ENCODE results near the gene TTC33. TPM values are rescaled to one million over a fixed set of nuclear protein-coding genes. Genes with fewer than 3 reads are reported as not detected.

The TTC33 gene, protein sequence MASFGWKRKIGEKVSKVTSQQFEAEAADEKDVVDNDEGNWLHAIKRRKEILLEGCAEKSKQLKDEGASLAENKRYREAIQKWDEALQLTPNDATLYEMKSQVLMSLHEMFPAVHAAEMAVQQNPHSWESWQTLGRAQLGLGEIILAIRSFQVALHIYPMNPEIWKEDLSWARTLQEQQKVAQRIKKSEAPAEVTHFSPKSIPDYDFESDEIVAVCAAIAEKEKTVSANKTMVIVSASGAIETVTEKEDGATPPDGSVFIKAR
- polyA plus RNA-seq (2012; ENCODE audit: insufficient read length, low read depth), result 4.9 TPM

DNA sequence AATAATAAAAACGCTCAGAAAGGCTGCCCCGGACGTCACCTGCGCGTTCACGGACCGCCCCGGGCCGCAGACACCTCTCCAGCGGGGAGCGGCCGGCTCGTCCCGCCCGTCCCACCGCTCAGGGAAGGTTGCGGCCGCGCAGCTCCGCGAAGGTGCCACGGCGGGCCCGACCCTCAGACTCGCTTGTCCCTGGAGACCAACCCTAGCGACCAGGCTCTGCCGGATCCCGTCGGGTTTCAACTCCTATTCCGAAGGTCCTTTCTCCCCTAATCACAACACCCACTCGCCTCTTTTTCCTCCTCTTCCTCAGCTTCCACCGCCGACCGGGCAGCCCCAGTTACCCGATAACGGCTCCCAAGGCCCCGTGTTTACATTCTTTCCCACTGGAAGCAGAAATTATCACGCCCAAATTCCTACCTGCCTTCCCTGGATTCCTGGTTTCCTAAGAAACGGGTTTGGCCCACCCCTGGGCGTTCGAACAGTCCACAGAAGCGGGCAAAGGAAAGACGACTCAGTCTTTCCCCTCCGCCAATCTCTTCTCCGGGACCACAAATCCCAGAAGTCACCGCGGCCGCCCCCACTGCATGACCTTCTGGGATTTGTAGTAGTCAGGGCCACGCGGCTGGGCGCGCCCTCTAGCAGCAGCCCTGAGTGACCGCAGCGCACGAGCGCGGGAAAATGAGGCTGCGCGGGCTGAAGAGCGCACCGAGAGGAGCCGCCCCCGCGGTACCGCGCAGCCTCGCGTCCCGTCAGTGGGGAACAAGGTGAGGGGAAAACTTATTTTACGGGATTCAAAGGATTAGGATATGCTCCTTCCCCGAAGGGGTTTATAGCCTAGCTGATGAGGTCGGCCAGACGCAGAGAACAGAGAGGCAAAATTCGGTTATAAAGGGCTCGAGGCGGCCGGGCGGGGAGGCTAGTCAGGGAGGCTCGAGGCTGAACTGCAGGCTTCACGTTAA lies at the start of gene TTC33:
Gene TTC33 (minus strand): TSS at position 555 of the 959 bp plus-strand sequence. CDS start 8,943 bp downstream, outside the sequence.
- TF ChIP-seq, protein P1, sequence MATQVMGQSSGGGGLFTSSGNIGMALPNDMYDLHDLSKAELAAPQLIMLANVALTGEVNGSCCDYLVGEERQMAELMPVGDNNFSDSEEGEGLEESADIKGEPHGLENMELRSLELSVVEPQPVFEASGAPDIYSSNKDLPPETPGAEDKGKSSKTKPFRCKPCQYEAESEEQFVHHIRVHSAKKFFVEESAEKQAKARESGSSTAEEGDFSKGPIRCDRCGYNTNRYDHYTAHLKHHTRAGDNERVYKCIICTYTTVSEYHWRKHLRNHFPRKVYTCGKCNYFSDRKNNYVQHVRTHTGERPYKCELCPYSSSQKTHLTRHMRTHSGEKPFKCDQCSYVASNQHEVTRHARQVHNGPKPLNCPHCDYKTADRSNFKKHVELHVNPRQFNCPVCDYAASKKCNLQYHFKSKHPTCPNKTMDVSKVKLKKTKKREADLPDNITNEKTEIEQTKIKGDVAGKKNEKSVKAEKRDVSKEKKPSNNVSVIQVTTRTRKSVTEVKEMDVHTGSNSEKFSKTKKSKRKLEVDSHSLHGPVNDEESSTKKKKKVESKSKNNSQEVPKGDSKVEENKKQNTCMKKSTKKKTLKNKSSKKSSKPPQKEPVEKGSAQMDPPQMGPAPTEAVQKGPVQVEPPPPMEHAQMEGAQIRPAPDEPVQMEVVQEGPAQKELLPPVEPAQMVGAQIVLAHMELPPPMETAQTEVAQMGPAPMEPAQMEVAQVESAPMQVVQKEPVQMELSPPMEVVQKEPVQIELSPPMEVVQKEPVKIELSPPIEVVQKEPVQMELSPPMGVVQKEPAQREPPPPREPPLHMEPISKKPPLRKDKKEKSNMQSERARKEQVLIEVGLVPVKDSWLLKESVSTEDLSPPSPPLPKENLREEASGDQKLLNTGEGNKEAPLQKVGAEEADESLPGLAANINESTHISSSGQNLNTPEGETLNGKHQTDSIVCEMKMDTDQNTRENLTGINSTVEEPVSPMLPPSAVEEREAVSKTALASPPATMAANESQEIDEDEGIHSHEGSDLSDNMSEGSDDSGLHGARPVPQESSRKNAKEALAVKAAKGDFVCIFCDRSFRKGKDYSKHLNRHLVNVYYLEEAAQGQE (IDR thresholded peaks at IDR 0.05; ENCODE audit: insufficient read depth in 1 of 2, low read depth in 2 of 2, low read length in 2 of 2), result no peak
- TF ChIP-seq SIN3A (IDR thresholded peaks at IDR 0.05; ENCODE audit: borderline replicate concordance, insufficient read depth, low read length) (no peak), FOXP2 (optimal IDR thresholded peaks at IDR 0.05; ENCODE audit: borderline replicate concordance, extremely low read depth, extremely low read length, insufficient read depth) (peak; percentile 63), TAF1 (IDR thresholded peaks at IDR 0.05; ENCODE audit: borderline replicate concordance, insufficient read depth, low read length) (no peak), POLR2AphosphoS5 (IDR thresholded peaks at IDR 0.05; ENCODE audit: low read depth, low read length) (peak; percentile 37; the same call in 1 of the 2 replicates)

DNA sequence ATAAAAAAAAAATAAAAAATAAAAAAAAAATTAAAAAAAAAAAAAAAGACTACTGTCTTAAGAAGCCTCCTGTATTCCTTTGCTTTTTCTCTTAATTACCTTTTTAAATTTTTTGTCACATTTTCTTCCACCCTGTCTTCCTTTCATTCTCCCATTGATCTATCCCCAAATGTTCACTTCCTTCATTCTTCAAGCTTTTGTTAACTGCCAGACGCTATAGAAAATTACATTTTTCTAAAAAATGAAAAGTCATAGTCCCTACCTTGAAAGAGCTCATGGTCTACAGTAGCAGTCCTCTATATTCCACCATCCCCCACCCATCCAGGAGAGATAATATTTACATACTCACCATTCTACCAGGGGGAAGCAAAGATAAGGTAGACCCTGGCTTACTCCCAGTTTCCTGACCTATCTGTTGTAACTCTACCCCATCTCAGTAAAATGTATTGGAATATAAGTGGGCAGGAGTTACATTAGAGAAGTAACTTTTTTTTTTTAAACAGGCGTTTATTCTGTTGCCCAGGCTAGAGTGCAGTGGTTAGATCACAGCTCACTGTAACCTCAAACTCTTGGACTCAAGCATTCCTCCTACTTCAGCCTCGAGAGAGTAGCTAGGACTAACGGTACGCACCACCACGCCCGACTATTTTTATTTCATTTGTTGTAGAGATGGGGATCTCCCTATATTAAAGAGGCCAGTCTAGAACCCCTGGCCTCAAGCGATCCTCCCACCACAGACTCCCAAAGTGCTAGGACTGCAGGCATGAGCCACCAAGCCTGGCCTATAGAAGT lies 46.2 kb upstream of the TTC33 start:
- TF ChIP-seq POLR2AphosphoS5 (IDR thresholded peaks at IDR 0.05; ENCODE audit: low read depth, low read length) (no peak), SIN3A (IDR thresholded peaks at IDR 0.05; ENCODE audit: borderline replicate concordance, insufficient read depth, low read length) (no peak), FOXP2 (optimal IDR thresholded peaks at IDR 0.05; ENCODE audit: borderline replicate concordance, extremely low read depth, extremely low read length, insufficient read depth) (no peak), TAF1 (IDR thresholded peaks at IDR 0.05; ENCODE audit: borderline replicate concordance, insufficient read depth, low read length) (no peak)
- TF ChIP-seq, protein P1 (IDR thresholded peaks at IDR 0.05; ENCODE audit: insufficient read depth in 1 of 2, low read depth in 2 of 2, low read length in 2 of 2), result no peak

DNA sequence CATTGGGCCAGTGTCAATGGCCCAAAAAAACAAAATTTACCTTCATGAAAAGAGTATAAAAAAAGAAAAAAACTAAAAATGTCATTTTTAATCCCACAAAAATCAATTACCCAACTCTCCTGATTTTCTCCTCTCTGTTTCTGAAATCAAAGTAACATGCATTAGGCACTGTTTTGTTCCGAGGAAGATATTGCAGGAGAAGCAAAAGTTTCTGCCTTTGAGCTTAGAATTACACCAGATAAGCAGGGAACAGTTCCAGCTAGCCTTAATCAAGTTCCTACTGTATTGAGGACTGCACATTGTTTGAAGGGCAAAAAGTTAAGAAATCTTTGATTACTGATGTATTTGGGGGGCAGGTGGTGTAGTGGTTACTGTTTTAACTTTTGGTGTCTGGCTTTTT lies 43.5 kb upstream of the TTC33 start:
- no peak for TF ChIP-seq SIN3A (IDR thresholded peaks at IDR 0.05; ENCODE audit: borderline replicate concordance, insufficient read depth, low read length)
- TF ChIP-seq, protein P1 (IDR thresholded peaks at IDR 0.05; ENCODE audit: insufficient read depth in 1 of 2, low read depth in 2 of 2, low read length in 2 of 2), result no peak
- no peak for TF ChIP-seq POLR2AphosphoS5 (IDR thresholded peaks at IDR 0.05; ENCODE audit: low read depth, low read length)
- no peak for TF ChIP-seq TAF1 (IDR thresholded peaks at IDR 0.05; ENCODE audit: borderline replicate concordance, insufficient read depth, low read length)
- TF ChIP-seq FOXP2 (optimal IDR thresholded peaks at IDR 0.05; ENCODE audit: borderline replicate concordance, extremely low read depth, extremely low read length, insufficient read depth), result no peak

DNA sequence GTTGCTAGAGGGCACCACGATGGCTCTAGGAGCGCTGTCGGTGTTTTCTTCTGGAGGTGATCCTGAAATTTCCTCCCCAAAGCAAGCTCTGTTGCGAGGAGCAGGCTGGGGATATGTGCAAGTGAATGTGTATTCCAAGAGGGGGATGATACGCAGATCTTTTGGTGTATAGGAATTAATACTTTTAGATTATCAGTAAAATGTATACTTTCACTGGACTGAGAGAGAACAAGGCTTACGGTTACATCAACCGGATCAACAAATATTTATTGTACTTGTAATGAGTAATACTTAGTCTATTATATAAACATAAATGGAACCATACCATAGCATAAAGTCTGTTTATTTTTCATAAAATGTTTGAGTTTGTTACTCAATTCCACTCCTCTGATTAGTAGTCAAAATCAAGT lies 43.0 kb upstream of the TTC33 start:
- no peak for TF ChIP-seq POLR2AphosphoS5 (IDR thresholded peaks at IDR 0.05; ENCODE audit: low read depth, low read length)
- TF ChIP-seq TAF1 (IDR thresholded peaks at IDR 0.05; ENCODE audit: borderline replicate concordance, insufficient read depth, low read length), result no peak
- TF ChIP-seq, protein P1 (IDR thresholded peaks at IDR 0.05; ENCODE audit: insufficient read depth in 1 of 2, low read depth in 2 of 2, low read length in 2 of 2), result no peak
- TF ChIP-seq FOXP2 (optimal IDR thresholded peaks at IDR 0.05; ENCODE audit: borderline replicate concordance, extremely low read depth, extremely low read length, insufficient read depth), result no peak
- TF ChIP-seq SIN3A (IDR thresholded peaks at IDR 0.05; ENCODE audit: borderline replicate concordance, insufficient read depth, low read length), result no peak
